Upper lobe of left lung (tissue), 6 donors: ENCODE measurements around the gene KAZN. TPM values are rescaled to one million over a fixed set of nuclear protein-coding genes. Genes with fewer than 3 reads are reported as not detected.
A peak's percentile ranks its signal among the peaks of the same experiment; 100 is the strongest.

Experiments
- ATAC-seq, 2 donors: fragments of 200-7000 bp; cut with Tn5 transposase; one replicate each; pipeline ENCODE4 v1.9.1; 2022; ENCODE audit warnings: mild to moderate bottlenecking in 2 of 2, moderate library complexity in 2 of 2; ENCODE audit not compliant: low FRiP score in 2 of 2
- DNase-seq, 2 donors: peaks; one replicate each; pipeline ENCODE4 v3.0.0-alpha.2; 2019 to 2020
- H3K27ac ChIP-seq, 4 donors: fragments of 200-600 bp; sonication (generic); one replicate each; pipeline ENCODE4 v1.5.1; 2016 to 2019
- H3K27me3 ChIP-seq, 4 donors: fragments of 200-600 bp; sonication (generic); one replicate each; pipeline ENCODE4 v1.5.1; 2017 to 2019
- H3K36me3 ChIP-seq, 4 donors: fragments of 200-600 bp; sonication (generic); one replicate each; pipeline ENCODE4 v1.5.1; 2016 to 2019
- H3K4me1 ChIP-seq, 4 donors: fragments of 200-600 bp; sonication (generic); one replicate each; pipeline ENCODE4 v1.5.1; 2018 to 2019
- H3K4me3 ChIP-seq, 4 donors: fragments of 200-600 bp; sonication (generic); one replicate each; pipeline ENCODE4 v1.5.1; 2017 to 2019; ENCODE audit warnings: mild to moderate bottlenecking in 2 of 4, moderate library complexity in 1 of 4
- H3K9me3 ChIP-seq, 4 donors: fragments of 200-600 bp; sonication (generic); one replicate each; pipeline ENCODE4 v1.5.1; 2018 to 2019
- CTCF ChIP-seq, 6 experiments: fragments of 450-650 bp in 4 of 6; fragments of 200-600 bp in 2 of 6; sonication (generic) in 2 of 6; IDR thresholded peaks; one replicate each; pipeline ENCODE4 v1.5.1; 2016 to 2019; ENCODE audit warnings: antibody characterized with exemption in 6 of 6
- EP300 ChIP-seq, 4 donors: sonication (generic); formaldehyde crosslinking; IDR thresholded peaks; one replicate each; pipeline ENCODE4 v1.5.1; 2017; ENCODE audit warnings: antibody characterized with exemption in 4 of 4, control low read depth in 2 of 4
- POLR2A ChIP-seq, 4 donors: fragments of 450-650 bp; IDR thresholded peaks; one replicate each; pipeline ENCODE4 v1.5.1; 2016 to 2017; ENCODE audit warnings: antibody characterized with exemption in 4 of 4, mild to moderate bottlenecking in 2 of 4
- POLR2AphosphoS5 ChIP-seq, 2 donors: sonication (generic); formaldehyde crosslinking; IDR thresholded peaks; one replicate each; pipeline ENCODE4 v1.5.1; 2017; ENCODE audit warnings: antibody characterized with exemption in 2 of 2
- WGBS, 2 donors: methylation state at CpG; one replicate each; pipeline ENCODE4 v1.1.5; 2017 to 2018; 5-methylcytosine and 5-hydroxymethylcytosine counted together
- total RNA-seq, 6 donors: library from RNA; depleted of rRNA in 4 of 6; stranded (reverse); fragments of >200 nt in 4 of 6; gene quantifications; one replicate each; pipeline versions ENCODE4 v1.1.0 to v1.2.1, GENCODE V29; 2016 to 2021
- donor health status: DM: no; HTN: no; CAD: no; lungs with moderate emphysema.
- donor health status: DM: no; HTN: yes; CAD: no; lungs with severe emphysema.

The KAZN gene
- total RNA-seq, 6 donors from 2014 or later = 11.5 to 30.0 (median 17.6) TPM

- H3K27ac ChIP-seq = peak overlapping the region in 2 of 4 donors; percentile 27 to 84
- no peak overlapping the region for H3K4me3 ChIP-seq
- peaks cover 28 to 38% (median 32%) of the 10 kb centered on the region in 4 donors for H3K4me1 ChIP-seq
- WGBS, 2 donors = 83 to 98% methylated on average over 2 of the region's 2 CpGs
- TF ChIP-seq EP300 (IDR thresholded peaks at IDR 0.05) = no peak
- no peak for TF ChIP-seq POLR2AphosphoS5 (IDR thresholded peaks at IDR 0.05)
- TF ChIP-seq CTCF (IDR thresholded peaks at IDR 0.05) = no peak
- no peak for TF ChIP-seq POLR2A (IDR thresholded peaks at IDR 0.05)
- no peaks in the 10 kb centered on the region for H3K27me3 ChIP-seq
- no peaks in the 10 kb centered on the region for H3K9me3 ChIP-seq
- DNase-seq (no peak), ATAC-seq (no peak)
- H3K36me3 ChIP-seq = no peaks in the 10 kb centered on the region
Measured at GRCh38 chr1:14948112-14948652, 349.7 kb downstream of the KAZN start.

GRCh38 chr1:14949270-14949835 lies 350.9 kb downstream of the KAZN start:
- Histone ChIP-seq H3K27me3 (no peaks in the 10 kb centered on the region), H3K36me3 (no peaks in the 10 kb centered on the region), H3K9me3 (no peaks in the 10 kb centered on the region), H3K4me3 (no peak overlapping the region), H3K27ac (peak overlapping the region in 2 of 4 donors; percentile 10 to 51), H3K4me1 (peaks cover 19 to 39% (median 33%) of the 10 kb centered on the region in 4 donors)
- no peak for DNase-seq
- no peak for TF ChIP-seq CTCF (IDR thresholded peaks at IDR 0.05)
- no peak for ATAC-seq
- 81 to 91% methylated on average over 5 to 6 of the region's 6 CpGs for WGBS, 2 donors

GRCh38 chr1:14949836-14950713 lies 351.6 kb downstream of the KAZN start:
- 91 to 94% methylated on average over 17 to 20 of the region's 20 CpGs for WGBS, 2 donors
- DNase-seq (no peak), ATAC-seq (no peak)
- H3K4me3 ChIP-seq = no peak overlapping the region
- TF ChIP-seq POLR2A (IDR thresholded peaks at IDR 0.05) (no peak), CTCF (IDR thresholded peaks at IDR 0.05) (no peak), POLR2AphosphoS5 (IDR thresholded peaks at IDR 0.05) (no peak), EP300 (IDR thresholded peaks at IDR 0.05) (no peak)
- H3K36me3 ChIP-seq = no peaks in the 10 kb centered on the region
- no peaks in the 10 kb centered on the region for H3K9me3 ChIP-seq
- no peaks in the 10 kb centered on the region for H3K27me3 ChIP-seq
- H3K4me1 ChIP-seq = peaks cover 12 to 39% (median 29%) of the 10 kb centered on the region in 4 donors
- H3K27ac ChIP-seq = peak overlapping the region in 3 of 4 donors; percentile 10 to 48 (median 30)

- WGBS, 2 donors = 98 to 100% methylated on average over 3 to 5 of the region's 5 CpGs
Measured at GRCh38 chr1:14951766-14952165, 353.3 kb downstream of the KAZN start.

GRCh38 chr1:14952626-14953314 lies 354.3 kb downstream of the KAZN start:
- no peaks in the 10 kb centered on the region for H3K9me3 ChIP-seq
- H3K4me1 ChIP-seq = peaks cover 7 to 50% (median 36%) of the 10 kb centered on the region in 4 donors
- peak overlapping the region in 2 of 4 donors; percentile 6 to 44 for H3K27ac ChIP-seq
- no peaks in the 10 kb centered on the region for H3K27me3 ChIP-seq
- H3K4me3 ChIP-seq = no peak overlapping the region
- no peaks in the 10 kb centered on the region for H3K36me3 ChIP-seq
- no peak for DNase-seq
- WGBS, 2 donors = 66 to 70% methylated on average over 8 to 11 of the region's 11 CpGs
- peak in 1 of 2 donors; percentile 9 for ATAC-seq
- TF ChIP-seq POLR2AphosphoS5 (IDR thresholded peaks at IDR 0.05) = no peak
- no peak for TF ChIP-seq POLR2A (IDR thresholded peaks at IDR 0.05)
- TF ChIP-seq EP300 (IDR thresholded peaks at IDR 0.05) = no peak
- TF ChIP-seq CTCF (IDR thresholded peaks at IDR 0.05) = no peak

More at GRCh38 chr1:14951766-14952165, 353.3 kb downstream of the KAZN start:
- ATAC-seq = no peak
- no peaks in the 10 kb centered on the region for H3K36me3 ChIP-seq
- no peak for DNase-seq
- peak overlapping the region in 1 of 4 donors; percentile 44 for H3K27ac ChIP-seq
- peaks cover 10 to 46% (median 34%) of the 10 kb centered on the region in 4 donors for H3K4me1 ChIP-seq
- no peaks in the 10 kb centered on the region for H3K27me3 ChIP-seq
- H3K4me3 ChIP-seq = no peak overlapping the region
- no peaks in the 10 kb centered on the region for H3K9me3 ChIP-seq
- no peak for TF ChIP-seq POLR2AphosphoS5 (IDR thresholded peaks at IDR 0.05)
